IMR-90 (cell line): ENCODE measurements around the gene EXOC4. TPM values are rescaled to one million over a fixed set of nuclear protein-coding genes. Genes with fewer than 3 reads are reported as not detected.

Experiments
- ATAC-seq: fragments of 200-7000 bp; cut with Tn5 transposase; 2 replicates; pipeline ENCODE4 v1.9.1; 2020; ENCODE audit warnings: low read depth, mild to moderate bottlenecking, moderate library complexity
- BruUV-seq: library from RNA; stranded (reverse); fragments of 400-500 nt; replicated peaks from 2 replicates; lab custom pipeline; 2021; lab: Mats Ljungman, UMichigan
- CTCF ChIA-PET: fragments of 300-600 bp; formaldehyde crosslinking; extraction: SDS; loops from one replicate; lab custom pipeline; 2021; ENCODE audit warnings: antibody characterized with exemption; lab: Yijun Ruan, JAX
- POLR2A ChIA-PET: fragments of 300-600 bp; sonication (Branson Sonifier 250); formaldehyde crosslinking; loops from one replicate; lab custom pipeline; 2022; ENCODE audit warnings: antibody characterized with exemption; ENCODE audit not compliant: unreplicated experiment; lab: Charles Lee
- DNase-seq: peaks from one replicate; pipeline ENCODE4 v3.0.0; 2013
- H2AFZ ChIP-seq: replicated peaks from 2 replicates; pipeline ENCODE3; 2013; ENCODE audit warnings: low read length, mild to moderate bottlenecking; ENCODE audit not compliant: poor library complexity
- H2AK5ac ChIP-seq: 2 replicates; pipeline ENCODE4 v1.6.1; 2013; ENCODE audit warnings: low read depth, low read length, inconsistent platforms
- H2AK9ac ChIP-seq: replicated peaks from 2 replicates; pipeline ENCODE3; 2013; ENCODE audit warnings: mild to moderate bottlenecking, low read depth, low read length, moderate library complexity; ENCODE audit not compliant: poor library complexity
- H2BK120ac ChIP-seq: 2 replicates; pipeline ENCODE4 v1.6.1; 2013; ENCODE audit warnings: low read depth, low read length, inconsistent platforms
- H2BK15ac ChIP-seq: 3 replicates; pipeline ENCODE4 v1.6.1; 2013; ENCODE audit warnings: low read depth, low read length, inconsistent platforms
- H2BK20ac ChIP-seq: 2 replicates; pipeline ENCODE4 v1.6.1; 2013; ENCODE audit warnings: low read depth, mild to moderate bottlenecking, inconsistent platforms, low read length, moderate library complexity
- H2BK5ac ChIP-seq: 2 replicates; pipeline ENCODE4 v1.6.1; 2013; ENCODE audit warnings: mild to moderate bottlenecking, low read depth, low read length, inconsistent platforms; ENCODE audit not compliant: poor library complexity, severe bottlenecking
- H3K14ac ChIP-seq: replicated peaks from 2 replicates; pipeline ENCODE4 v1.6.1; 2013; ENCODE audit warnings: low read depth, low read length, inconsistent platforms
- H3K18ac ChIP-seq: 2 replicates; pipeline ENCODE4 v1.6.1; 2013; ENCODE audit warnings: low read depth, low read length, control low read depth
- H3K23ac ChIP-seq: 2 replicates; pipeline ENCODE4 v1.6.1; 2013; ENCODE audit warnings: low read depth, low read length, inconsistent platforms
- H3K27ac ChIP-seq: 2 replicates; pipeline ENCODE4 v1.5.1; 2013; ENCODE audit warnings: mild to moderate bottlenecking, control low read depth, low read length; ENCODE audit not compliant: insufficient read depth
- H3K27me3 ChIP-seq: 2 replicates; pipeline ENCODE4 v1.6.1; 2013; ENCODE audit warnings: low read length; ENCODE audit not compliant: control insufficient read depth, insufficient read depth
- H3K36me3 ChIP-seq: 2 replicates; pipeline ENCODE4 v1.6.1; 2013; ENCODE audit warnings: low read length, mixed read lengths; ENCODE audit not compliant: control insufficient read depth, insufficient read depth
- H3K4ac ChIP-seq: 2 replicates; pipeline ENCODE4 v1.6.1; 2013; ENCODE audit warnings: low read depth, low read length, inconsistent platforms
- H3K4me1 ChIP-seq: 2 replicates; pipeline ENCODE4 v1.6.1; 2013; ENCODE audit warnings: low read length, mixed read lengths; ENCODE audit not compliant: control insufficient read depth, insufficient read depth
- H3K4me2 ChIP-seq: 2 replicates; pipeline ENCODE4 v1.6.1; 2013; ENCODE audit warnings: low read depth, mild to moderate bottlenecking, control low read depth, low read length, moderate library complexity
- H3K4me3 ChIP-seq: 2 replicates; pipeline ENCODE4 v1.5.1; 2013; ENCODE audit warnings: low read depth, mild to moderate bottlenecking, control low read depth, low read length, moderate library complexity; ENCODE audit not compliant: insufficient read depth
- H3K56ac ChIP-seq: 2 replicates; pipeline ENCODE4 v1.6.1; 2013; ENCODE audit warnings: low read length, inconsistent platforms; ENCODE audit not compliant: insufficient read depth; ENCODE audit errors: extremely low read depth
- H3K79me1 ChIP-seq, 2 experiments: 2 replicates each; pipeline ENCODE4 v1.6.1; 2013; ENCODE audit warnings: low read length in 2 of 2, inconsistent platforms in 1 of 2, low read depth in 1 of 2
- H3K9ac ChIP-seq: 2 replicates; pipeline ENCODE4 v1.6.1; 2013; ENCODE audit warnings: low read depth, low read length, control low read depth
- H3K9me1 ChIP-seq: 2 replicates; pipeline ENCODE4 v1.6.1; 2013; ENCODE audit warnings: low read length, inconsistent platforms; ENCODE audit not compliant: insufficient read depth
- H3K9me3 ChIP-seq: 2 replicates; pipeline ENCODE4 v1.6.1; 2013; ENCODE audit warnings: low read length; ENCODE audit not compliant: control insufficient read depth, insufficient read depth
- H4K20me1 ChIP-seq: 2 replicates; pipeline ENCODE4 v1.6.1; 2013; ENCODE audit warnings: low read length, inconsistent platforms; ENCODE audit not compliant: insufficient read depth
- H4K5ac ChIP-seq: 2 replicates; pipeline ENCODE4 v1.6.1; 2013; ENCODE audit warnings: mild to moderate bottlenecking, low read depth, low read length, control low read depth
- H4K8ac ChIP-seq, 2 experiments: 2 replicates each; pipeline ENCODE4 v1.6.1; 2013; ENCODE audit warnings: low read depth in 2 of 2, low read length in 2 of 2, control low read depth in 1 of 2, inconsistent platforms in 1 of 2
- H4K91ac ChIP-seq: 2 replicates; pipeline ENCODE4 v1.6.1; 2013; ENCODE audit warnings: low read depth, low read length, inconsistent platforms; ENCODE audit not compliant: insufficient read depth
- CHD1 ChIP-seq: IDR thresholded peaks from 2 replicates; pipeline ENCODE4 v1.6.1; 2012; ENCODE audit warnings: low read depth, low read length, improper control_type of control experiment
- CTCF ChIP-seq: conservative IDR thresholded peaks from 2 replicates; pipeline ENCODE4 v1.5.1; 2012; ENCODE audit warnings: mild to moderate bottlenecking, low read depth, low read length, improper control_type of control experiment
- ELK1 ChIP-seq: fragments of 150-350 bp; IDR thresholded peaks from 2 replicates; pipeline ENCODE4 v1.6.1; 2016; ENCODE audit warnings: low read depth, mild to moderate bottlenecking, low read length, moderate library complexity, borderline replicate concordance
- FOS ChIP-seq: fragments of 150-350 bp; IDR thresholded peaks from 2 replicates; pipeline ENCODE4 v1.6.1; 2016; ENCODE audit warnings: low read depth, low read length
- MAFK ChIP-seq: IDR thresholded peaks from 2 replicates; pipeline ENCODE4 v1.6.1; 2012; ENCODE audit warnings: low read depth, low read length, improper control_type of control experiment
- MAZ ChIP-seq: IDR thresholded peaks from 2 replicates; pipeline ENCODE4 v1.6.1; 2012; ENCODE audit warnings: low read depth, mild to moderate bottlenecking, low read length, improper control_type of control experiment, moderate library complexity, borderline replicate concordance
- MXI1 ChIP-seq: IDR thresholded peaks from 2 replicates; pipeline ENCODE4 v1.6.1; 2012; ENCODE audit warnings: low read depth, mild to moderate bottlenecking, low read length, moderate library complexity, borderline replicate concordance
- NFE2L2 ChIP-seq: fragments of 150-350 bp; IDR thresholded peaks from 2 replicates; pipeline ENCODE4 v1.6.1; 2016; ENCODE audit warnings: low read depth, mild to moderate bottlenecking, low read length
- POLR2A ChIP-seq: IDR thresholded peaks from 2 replicates; pipeline ENCODE4 v1.6.1; 2012; ENCODE audit warnings: mild to moderate bottlenecking, low read depth, low read length
- RAD21 ChIP-seq: IDR thresholded peaks from 2 replicates; pipeline ENCODE4 v1.6.1; 2012; ENCODE audit warnings: low read length, improper control_type of control experiment
- RCOR1 ChIP-seq: IDR thresholded peaks from 2 replicates; pipeline ENCODE4 v1.6.1; 2012; ENCODE audit warnings: mild to moderate bottlenecking, low read length, improper control_type of control experiment; ENCODE audit not compliant: insufficient replicate concordance
- RFX5 ChIP-seq: IDR thresholded peaks from 2 replicates; pipeline ENCODE4 v1.8.0; 2012; ENCODE audit warnings: low read depth, mild to moderate bottlenecking, low read length, moderate library complexity
- SMC3 ChIP-seq: fragments of 150-350 bp; IDR thresholded peaks from 2 replicates; pipeline ENCODE4 v1.6.1; 2016; ENCODE audit warnings: low read depth, mild to moderate bottlenecking, antibody characterized with exemption, low read length, moderate library complexity
- WGBS, 2 experiments: methylation state at CpG; one replicate each; pipeline versions ENCODE4 v1.1.5 to v1.1.7; 2013; ENCODE audit warnings: missing lambda C conversion rate in 2 of 2; ENCODE audit not compliant: insufficient read length in 1 of 2; ENCODE audit errors: extremely low coverage in 2 of 2; 5-methylcytosine and 5-hydroxymethylcytosine counted together
- dilution Hi-C: fragments of 300-500 bp; cut with HindIII; formaldehyde crosslinking; loops from one replicate; pipeline ENCODE4 v1.14.3; 2018; ENCODE audit warnings: low sequenced_read_pairs; ENCODE audit not compliant: unreplicated experiment
- in situ Hi-C: fragments of 300-500 bp; cut with MboI; formaldehyde crosslinking; loops from 3 replicates; pipeline ENCODE4 v1.14.3; 2019; ENCODE audit warnings: low sequenced_read_pairs, inconsistent platforms, mixed read lengths
- intact Hi-C: fragments of 100-400 bp; cut with micrococcal nuclease; formaldehyde crosslinking; loops from 2 replicates; pipeline ENCODE4 v1.10.0; 2022
- polyA plus RNA-seq, 3 experiments: library from polyadenylated mRNA; depleted of rRNA; stranded (reverse); fragments of >200 nt; gene quantifications; 2 replicates each; pipeline ENCODE4 v1.2.3, GENCODE V29; 2012; ENCODE audit warnings: low replicate concordance in 1 of 3
- total RNA-seq: library from RNA; depleted of rRNA; stranded (reverse); fragments of >200 nt; gene quantifications from 2 replicates; pipeline ENCODE4 v1.2.3, GENCODE V29; 2012

Gene EXOC4
- total and polyA plus RNA-seq, 2 of the 4 experiments (the other 2 are of a cell fraction) = 25.4 to 94.6 TPM

GRCh38 chr7:133382775-133383559 lies 130.1 kb downstream of the EXOC4 start:
- Histone ChIP-seq H4K91ac (no peak overlapping the region), H3K18ac (no peak overlapping the region; the same call in 1 of the 2 replicates), H3K4me2 (no peak overlapping the region), H3K9ac (no peak overlapping the region), H3K9me1 (no peaks in the 10 kb centered on the region; the same call in 1 of the 2 replicates), H3K14ac (no peak overlapping the region), H2AK5ac (no peak overlapping the region), H2BK5ac (no peak overlapping the region), H2AK9ac (no peak overlapping the region), H4K8ac (no peak overlapping the region), H3K27me3 (no peaks in the 10 kb centered on the region), H3K4me3 (no peak overlapping the region), H2BK120ac (no peak overlapping the region), H3K27ac (no peak overlapping the region), H2AFZ (no peak overlapping the region), H2BK15ac (no peak overlapping the region; the same call in 2 of the 3 replicates), H3K79me1 (peaks cover 9 to 12% of the 10 kb centered on the region in 2 experiments; a peak in 2 of 4 replicates), H3K56ac (no peak overlapping the region), H4K20me1 (no peaks in the 10 kb centered on the region), H3K4ac (no peak overlapping the region), H3K4me1 (no peaks in the 10 kb centered on the region), H2BK20ac (no peak overlapping the region), H4K5ac (0 out of 2 replicates have a peak overlapping the region, but pooled peaks have one; percentile 41), H3K36me3 (no peaks in the 10 kb centered on the region), H3K23ac (no peak overlapping the region), H3K9me3 (no peaks in the 10 kb centered on the region)
- DNase-seq (no peak), ATAC-seq (no peak)
- no peak for TF ChIP-seq POLR2A
- no peak for TF ChIP-seq CTCF
- no peak for TF ChIP-seq MAZ
- TF ChIP-seq CHD1 = no peak
- TF ChIP-seq RFX5 = no peak
- no peak for TF ChIP-seq NFE2L2
- TF ChIP-seq FOS = no peak
- no peak for TF ChIP-seq ELK1
- TF ChIP-seq MAFK = no peak
- TF ChIP-seq RAD21 = no peak
- TF ChIP-seq SMC3 = no peak
- TF ChIP-seq RCOR1 = no peak
- no peak for TF ChIP-seq MXI1
- intact Hi-C loops = no loop called here
- ChIA-PET POLR2A (no interaction called here), CTCF (no interaction called here)
- no TSS peak for BruUV-seq
- in situ Hi-C loops = no loop called here
- WGBS, 2 experiments = no CpG with 5 or more reads among the region's 6 CpGs
- dilution Hi-C loops = no loop called here
